RWPE2 (cell line): ENCODE results near the gene DRD4.
"Not testable (repeated sequence)": the region's sequence is repeated elsewhere in the genome, so short reads cannot be mapped to it uniquely, and the experiment has no call there.

Experiments used
- ATAC-seq: fragments of 200-7000 bp; cut with Tn5 transposase; 3 replicates; pipeline ENCODE4 v1.9.1; 2021; ENCODE audit warnings: low read depth
- DNase-seq: peaks from one replicate; pipeline ENCODE4 v3.0.0-alpha.2; 2020; ENCODE audit warnings: low spot score
- H3K27ac ChIP-seq: fragments of 450-650 bp; 2 replicates; pipeline ENCODE4 v1.5.1; 2017; ENCODE audit warnings: mild to moderate bottlenecking; ENCODE audit not compliant: poor library complexity, severe bottlenecking
- H3K27me3 ChIP-seq: fragments of 250-450 bp; sonication (Bioruptor Pico); 2 replicates; pipeline ENCODE4 v1.5.1; 2021; ENCODE audit warnings: mild to moderate bottlenecking, moderate library complexity; ENCODE audit not compliant: insufficient read depth, poor library complexity, severe bottlenecking
- H3K36me3 ChIP-seq: fragments of 250-450 bp; sonication (Bioruptor Pico); 2 replicates; pipeline ENCODE4 v1.5.1; 2020; ENCODE audit warnings: low read depth, mild to moderate bottlenecking, moderate library complexity
- H3K4me1 ChIP-seq: fragments of 250-450 bp; sonication (Bioruptor Pico); 2 replicates; pipeline ENCODE4 v1.5.1; 2021; ENCODE audit warnings: mild to moderate bottlenecking, moderate library complexity; ENCODE audit not compliant: insufficient read depth, poor library complexity, severe bottlenecking
- H3K4me3 ChIP-seq: fragments of 250-450 bp; sonication (Bioruptor Pico); 2 replicates; pipeline ENCODE4 v1.5.1; 2021; ENCODE audit warnings: mild to moderate bottlenecking, moderate library complexity; ENCODE audit not compliant: severe bottlenecking
- H3K9me3 ChIP-seq: fragments of 250-450 bp; sonication (Bioruptor Pico); 2 replicates; pipeline ENCODE4 v1.5.1; 2021; ENCODE audit warnings: mild to moderate bottlenecking, moderate library complexity; ENCODE audit not compliant: severe bottlenecking
- TF ChIP-seq, protein P1 (sequence below): fragments of 450-650 bp; IDR thresholded peaks from one replicate; pipeline ENCODE4 v1.5.1; 2017; ENCODE audit warnings: mild to moderate bottlenecking, moderate library complexity; ENCODE audit not compliant: poor library complexity, severe bottlenecking

Gene DRD4

DNA sequence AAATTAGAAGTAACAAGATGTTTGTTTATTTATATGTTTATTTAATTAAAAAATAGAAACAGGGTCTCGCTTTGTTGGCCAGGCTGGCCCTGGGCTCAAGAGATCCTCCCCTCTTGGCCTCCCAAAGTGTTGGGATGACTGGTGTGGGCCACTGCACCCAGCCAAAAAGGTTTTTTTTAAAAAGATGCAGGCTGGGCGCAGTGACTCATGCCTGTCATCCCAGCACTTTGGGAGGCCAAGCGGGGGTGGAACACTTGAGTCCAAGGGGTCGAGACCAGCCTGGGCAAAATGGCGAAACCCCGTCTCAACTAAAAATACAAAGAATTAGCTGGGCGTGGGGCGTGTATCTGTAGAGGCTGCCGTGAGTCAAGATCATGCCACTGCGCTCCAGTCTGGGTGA is 13.4 kb downstream of the DRD4 start:
- H3K36me3 ChIP-seq, result peaks cover 40% of the 10 kb centered on the region
- H3K27me3 ChIP-seq, result no peaks in the 10 kb centered on the region
- ATAC-seq, result no peak
- H3K4me3 ChIP-seq, result no peak overlapping the region
- no peak overlapping the region for H3K27ac ChIP-seq
- DNase-seq, result no peak
- H3K9me3 ChIP-seq, result no peaks in the 10 kb centered on the region
- TF ChIP-seq, protein P1, sequence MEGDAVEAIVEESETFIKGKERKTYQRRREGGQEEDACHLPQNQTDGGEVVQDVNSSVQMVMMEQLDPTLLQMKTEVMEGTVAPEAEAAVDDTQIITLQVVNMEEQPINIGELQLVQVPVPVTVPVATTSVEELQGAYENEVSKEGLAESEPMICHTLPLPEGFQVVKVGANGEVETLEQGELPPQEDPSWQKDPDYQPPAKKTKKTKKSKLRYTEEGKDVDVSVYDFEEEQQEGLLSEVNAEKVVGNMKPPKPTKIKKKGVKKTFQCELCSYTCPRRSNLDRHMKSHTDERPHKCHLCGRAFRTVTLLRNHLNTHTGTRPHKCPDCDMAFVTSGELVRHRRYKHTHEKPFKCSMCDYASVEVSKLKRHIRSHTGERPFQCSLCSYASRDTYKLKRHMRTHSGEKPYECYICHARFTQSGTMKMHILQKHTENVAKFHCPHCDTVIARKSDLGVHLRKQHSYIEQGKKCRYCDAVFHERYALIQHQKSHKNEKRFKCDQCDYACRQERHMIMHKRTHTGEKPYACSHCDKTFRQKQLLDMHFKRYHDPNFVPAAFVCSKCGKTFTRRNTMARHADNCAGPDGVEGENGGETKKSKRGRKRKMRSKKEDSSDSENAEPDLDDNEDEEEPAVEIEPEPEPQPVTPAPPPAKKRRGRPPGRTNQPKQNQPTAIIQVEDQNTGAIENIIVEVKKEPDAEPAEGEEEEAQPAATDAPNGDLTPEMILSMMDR, result no peak
- no peaks in the 10 kb centered on the region for H3K4me1 ChIP-seq

DNA sequence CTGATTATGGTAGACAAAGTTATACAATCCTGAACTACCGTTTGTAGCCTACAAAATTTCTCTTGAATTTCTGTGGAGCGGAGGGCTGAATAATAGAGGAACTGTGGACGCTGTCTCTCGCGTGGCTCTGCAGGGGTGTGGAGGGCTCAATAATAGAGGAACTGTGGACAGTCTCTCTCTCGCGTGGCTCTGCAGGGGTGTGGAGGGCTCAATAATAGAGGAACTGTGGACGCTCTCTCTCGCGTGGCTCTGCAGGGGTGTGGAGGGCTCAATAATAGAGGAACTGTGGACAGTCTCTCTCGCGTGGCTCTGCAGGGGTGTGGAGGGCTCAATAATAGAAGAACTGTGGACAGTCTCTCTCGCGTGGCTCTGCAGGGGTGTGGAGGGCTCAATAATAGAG is 16.1 kb downstream of the DRD4 start:
- ATAC-seq, H3K27ac ChIP-seq, H3K27me3 ChIP-seq, H3K4me1 ChIP-seq, H3K4me3 ChIP-seq, H3K9me3 ChIP-seq, DNase-seq: not testable (repeated sequence)
- H3K36me3 ChIP-seq, result peaks cover 51% of the 10 kb centered on the region

GRCh38 chr11:653837-654236 is 16.8 kb downstream of the DRD4 start:
- ATAC-seq, result no peak
- H3K4me1 ChIP-seq, result no peaks in the 10 kb centered on the region
- DNase-seq, result no peak
- peaks cover 52% of the 10 kb centered on the region for H3K36me3 ChIP-seq
- no peaks in the 10 kb centered on the region for H3K27me3 ChIP-seq
- H3K9me3 ChIP-seq, result no peaks in the 10 kb centered on the region
- TF ChIP-seq, protein P1, result no peak
- no peak overlapping the region for H3K4me3 ChIP-seq
- no peak overlapping the region for H3K27ac ChIP-seq

DNA sequence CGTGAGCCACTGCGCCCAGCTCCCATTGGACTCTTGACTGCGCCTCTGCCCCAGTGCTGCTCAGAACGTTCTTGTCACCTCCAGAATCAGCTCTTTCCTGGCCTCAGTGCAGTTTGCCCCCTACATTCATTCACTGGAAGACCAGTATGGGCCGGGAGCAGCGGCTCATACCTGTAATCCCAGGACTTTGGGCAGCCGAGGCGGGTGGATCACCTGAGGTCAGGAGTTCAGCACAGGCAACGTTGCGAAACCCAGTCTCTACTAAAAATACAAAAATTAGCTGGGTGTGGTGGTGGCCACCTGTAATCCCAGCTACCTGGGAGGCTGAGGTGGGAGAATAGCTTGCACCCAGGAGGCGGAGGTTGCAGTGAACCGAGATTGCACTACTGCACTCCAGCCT is 17.4 kb downstream of the DRD4 start:
- H3K27ac ChIP-seq, H3K4me1 ChIP-seq, H3K27me3 ChIP-seq, H3K4me3 ChIP-seq, DNase-seq, ATAC-seq, H3K9me3 ChIP-seq: not testable (repeated sequence)
- peaks cover 56% of the 10 kb centered on the region for H3K36me3 ChIP-seq

- TF ChIP-seq, protein P1, result no peak
- Histone ChIP-seq H3K27me3 (no peaks in the 10 kb centered on the region), H3K4me3 (no peak overlapping the region), H3K27ac (no peak overlapping the region), H3K4me1 (no peaks in the 10 kb centered on the region), H3K36me3 (peaks cover 50% of the 10 kb centered on the region), H3K9me3 (no peaks in the 10 kb centered on the region)
- ATAC-seq (no peak), DNase-seq (no peak)
Measured at GRCh38 chr11:655036-655726, 18.1 kb downstream of the DRD4 start.

GRCh38 chr11:656426-656825 is 19.4 kb downstream of the DRD4 start:
- Histone ChIP-seq H3K4me3 (no peak overlapping the region), H3K36me3 (peaks cover 40% of the 10 kb centered on the region), H3K4me1 (no peaks in the 10 kb centered on the region), H3K27ac (no peak overlapping the region), H3K9me3 (no peaks in the 10 kb centered on the region), H3K27me3 (no peaks in the 10 kb centered on the region)
- ATAC-seq (no peak), DNase-seq (no peak)
- TF ChIP-seq, protein P1, result no peak
